D721Med (cell line): ENCODE data around the gene RUFY4.

Experiments used
- DNase-seq: peaks from one replicate; pipeline ENCODE4 v3.0.0; 2011; ENCODE audit warnings: low spot score; ENCODE audit not compliant: insufficient read length
- FAIRE-seq: peaks from 2 replicates; lab custom pipeline; 2011; peaks lifted over from hg19 to GRCh38; lab: Jason Lieb, UNC
- CTCF ChIP-seq: IDR thresholded peaks from 2 replicates; pipeline ENCODE4 v1.5.1; 2012; ENCODE audit warnings: mild to moderate bottlenecking, control low read depth; ENCODE audit not compliant: insufficient read depth; ENCODE audit errors: missing control alignments

The RUFY4 gene

GRCh38 chr2:218046238-218046637 is 22.8 kb upstream of the RUFY4 start:
- TF ChIP-seq CTCF, result no peak
- DNase-seq, result no peak
- no peak for FAIRE-seq

GRCh38 chr2:218047536-218048225 is 21.4 kb upstream of the RUFY4 start:
- DNase-seq, result no peak
- TF ChIP-seq CTCF, result no peak
- FAIRE-seq, result no peak

- no peak for TF ChIP-seq CTCF
- FAIRE-seq (no peak), DNase-seq (no peak)
These were observed 17.1 kb upstream of the RUFY4 start for GRCh38 chr2:218051903-218052302.

GRCh38 chr2:218059289-218059688 is 9.8 kb upstream of the RUFY4 start:
- DNase-seq, result no peak
- no peak for FAIRE-seq
- TF ChIP-seq CTCF, result no peak

GRCh38 chr2:218060118-218060517 is 8.9 kb upstream of the RUFY4 start:
- DNase-seq (no peak), FAIRE-seq (no peak)
- no peak for TF ChIP-seq CTCF

- FAIRE-seq (no peak), DNase-seq (no peak)
- TF ChIP-seq CTCF, result no peak
These were observed 7.9 kb upstream of the RUFY4 start for GRCh38 chr2:218060950-218061660.

GRCh38 chr2:218063486-218063885 is 5.6 kb upstream of the RUFY4 start:
- FAIRE-seq (no peak), DNase-seq (no peak)
- TF ChIP-seq CTCF, result no peak
